Parathyroid adenoma (tissue), 2 donors: Measurements from ENCODE around the gene PGD.
"Not testable (repeated sequence)": the region's sequence is repeated elsewhere in the genome, so short reads cannot be mapped to it uniquely, and the experiment has no call there.

Experiments used
- H2AFZ ChIP-seq: fragments of 300-600 bp; sonication (generic); one replicate; pipeline ENCODE4 v1.7.0; 2017; ENCODE audit warnings: antibody characterized with exemption, mild to moderate bottlenecking
- H3K27ac ChIP-seq: fragments of 300-600 bp; sonication (generic); one replicate; pipeline ENCODE4 v1.7.0; 2017
- H3K27me3 ChIP-seq: fragments of 300-600 bp; sonication (generic); one replicate; pipeline ENCODE4 v1.7.0; 2017; ENCODE audit warnings: low read length; ENCODE audit not compliant: control insufficient read depth, insufficient read depth
- H3K36me3 ChIP-seq: fragments of 300-600 bp; sonication (generic); one replicate; pipeline ENCODE4 v1.7.0; 2017; ENCODE audit warnings: low read length; ENCODE audit not compliant: control insufficient read depth, insufficient read depth
- H3K4me1 ChIP-seq: fragments of 300-600 bp; sonication (generic); one replicate; pipeline ENCODE4 v1.7.0; 2017; ENCODE audit warnings: control low read depth
- H3K4me2 ChIP-seq: fragments of 300-600 bp; sonication (generic); one replicate; pipeline ENCODE4 v1.7.0; 2017; ENCODE audit warnings: low read length
- H3K4me3 ChIP-seq: fragments of 300-600 bp; sonication (generic); one replicate; pipeline ENCODE4 v1.7.0; 2017; ENCODE audit warnings: low read depth, low read length
- H3K79me2 ChIP-seq: fragments of 300-600 bp; sonication (generic); one replicate; pipeline ENCODE4 v1.7.0; 2017; ENCODE audit warnings: control low read depth
- H3K9ac ChIP-seq: fragments of 300-600 bp; sonication (generic); one replicate; pipeline ENCODE4 v1.7.0; 2017; ENCODE audit warnings: mild to moderate bottlenecking
- H3K9me3 ChIP-seq: fragments of 300-600 bp; sonication (generic); one replicate; pipeline ENCODE4 v1.7.0; 2017; ENCODE audit warnings: low read length; ENCODE audit not compliant: control insufficient read depth
- CTCF ChIP-seq: fragments of 300-600 bp; sonication (generic); IDR thresholded peaks from one replicate; pipeline ENCODE4 v1.7.0; 2017; ENCODE audit warnings: antibody characterized with exemption, mild to moderate bottlenecking
- donor health status: primary hyperparathyroidism.

Gene PGD

GRCh38 chr1:10368194-10368593 lies 30.7 kb upstream of the PGD start:
- H3K4me2 ChIP-seq: no peak overlapping the region
- no peak overlapping the region for H3K9ac ChIP-seq
- H3K9me3 ChIP-seq: no peaks in the 10 kb centered on the region
- H3K4me3 ChIP-seq: no peak overlapping the region
- no peaks in the 10 kb centered on the region for H3K36me3 ChIP-seq
- no peaks in the 10 kb centered on the region for H3K79me2 ChIP-seq
- no peak overlapping the region for H2AFZ ChIP-seq
- no peaks in the 10 kb centered on the region for H3K27me3 ChIP-seq
- no peak overlapping the region for H3K27ac ChIP-seq
- TF ChIP-seq CTCF: no peak
- H3K4me1 ChIP-seq: no peaks in the 10 kb centered on the region

- TF ChIP-seq CTCF: no peak
- Histone ChIP-seq H3K27ac (no peak overlapping the region), H3K27me3 (no peaks in the 10 kb centered on the region), H3K4me1 (no peaks in the 10 kb centered on the region), H2AFZ (no peak overlapping the region), H3K9me3 (no peaks in the 10 kb centered on the region), H3K4me3 (no peak overlapping the region), H3K36me3 (no peaks in the 10 kb centered on the region), H3K9ac (no peak overlapping the region), H3K79me2 (no peaks in the 10 kb centered on the region), H3K4me2 (no peak overlapping the region)
Measured at GRCh38 chr1:10374442-10374860, 24.4 kb upstream of the PGD start.

- H3K36me3 ChIP-seq, H3K4me1 ChIP-seq, H3K4me3 ChIP-seq, H3K9me3 ChIP-seq, H3K27ac ChIP-seq, H3K4me2 ChIP-seq, H3K79me2 ChIP-seq, H3K9ac ChIP-seq, H3K27me3 ChIP-seq, H2AFZ ChIP-seq: not testable (repeated sequence)
- peak; percentile 54 for TF ChIP-seq CTCF
Measured at GRCh38 chr1:10377365-10378029, 21.4 kb upstream of the PGD start.

- Histone ChIP-seq H3K4me3 (no peak overlapping the region), H3K4me1 (no peaks in the 10 kb centered on the region), H3K4me2 (no peak overlapping the region), H2AFZ (no peak overlapping the region), H3K36me3 (no peaks in the 10 kb centered on the region), H3K9ac (no peak overlapping the region), H3K27ac (no peak overlapping the region), H3K9me3 (no peaks in the 10 kb centered on the region), H3K27me3 (no peaks in the 10 kb centered on the region), H3K79me2 (no peaks in the 10 kb centered on the region)
- no peak for TF ChIP-seq CTCF
Measured at GRCh38 chr1:10378081-10378841, 20.6 kb upstream of the PGD start.
